DND-41 (cell line): ENCODE measurements around the gene S1PR1.

Experiments
- ATAC-seq: fragments of 200-7000 bp; cut with Tn5 transposase; 3 replicates; pipeline ENCODE4 v1.9.1; 2021; ENCODE audit warnings: low read depth; ENCODE audit not compliant: insufficient read depth
- DNase-seq: peaks from one replicate; pipeline ENCODE4 v3.0.0-alpha.2; 2020
- H2AFZ ChIP-seq: 2 replicates; pipeline ENCODE4 v1.6.0; 2012; ENCODE audit warnings: low read depth, low read length
- H3K27ac ChIP-seq: 2 replicates; pipeline ENCODE4 v1.5.1; 2012; ENCODE audit warnings: low read length, inconsistent platforms
- H3K27me3 ChIP-seq: fragments of 200-600 bp; sonication (generic); 2 replicates; pipeline ENCODE4 v1.6.0; 2012; ENCODE audit warnings: low read length, mild to moderate bottlenecking, inconsistent platforms; ENCODE audit not compliant: insufficient read depth, poor library complexity
- H3K36me3 ChIP-seq: 2 replicates; pipeline ENCODE4 v1.5.1; 2012; ENCODE audit warnings: low read length, inconsistent platforms; ENCODE audit not compliant: insufficient read depth
- H3K4me1 ChIP-seq: 2 replicates; pipeline ENCODE4 v1.5.1; 2012; ENCODE audit warnings: mild to moderate bottlenecking, low read length; ENCODE audit not compliant: insufficient read depth
- H3K4me2 ChIP-seq: 2 replicates; pipeline ENCODE4 v1.6.0; 2012; ENCODE audit warnings: mild to moderate bottlenecking, moderate library complexity, low read length, inconsistent platforms; ENCODE audit not compliant: insufficient read depth
- H3K4me3 ChIP-seq, 2 experiments: fragments of 200-600 bp in 1 of 2; shearing (Covaris generic) in 1 of 2; 2 replicates each; pipeline ENCODE4 v1.5.1; 2012 to 2016; ENCODE audit warnings: inconsistent platforms in 2 of 2, low read length in 2 of 2, mild to moderate bottlenecking in 2 of 2, low read depth in 1 of 2, moderate library complexity in 1 of 2
- H3K79me2 ChIP-seq: 2 replicates; pipeline ENCODE4 v1.6.0; 2012; ENCODE audit warnings: low read length, inconsistent platforms; ENCODE audit not compliant: insufficient read depth
- H3K9ac ChIP-seq: 2 replicates; pipeline ENCODE4 v1.6.0; 2012; ENCODE audit warnings: low read depth, mild to moderate bottlenecking, inconsistent platforms, low read length, moderate library complexity
- H3K9me3 ChIP-seq: 2 replicates; pipeline ENCODE4 v1.5.1; 2012; ENCODE audit warnings: low read length, moderate library complexity, mild to moderate bottlenecking, inconsistent platforms; ENCODE audit not compliant: insufficient read depth, severe bottlenecking
- H4K20me1 ChIP-seq: 2 replicates; pipeline ENCODE4 v1.6.0; 2012; ENCODE audit warnings: low read length; ENCODE audit not compliant: insufficient read depth
- EZH2 ChIP-seq: IDR thresholded peaks from 3 replicates; pipeline ENCODE4 v1.6.1; 2012; ENCODE audit warnings: borderline replicate concordance, low read depth, mild to moderate bottlenecking, moderate library complexity, low read length, inconsistent platforms; ENCODE audit not compliant: severe bottlenecking
- TF ChIP-seq, protein P1 (sequence below): IDR thresholded peaks from 2 replicates; pipeline ENCODE4 v1.5.1; 2012; ENCODE audit warnings: borderline replicate concordance, low read length, moderate library complexity, mild to moderate bottlenecking; ENCODE audit not compliant: poor library complexity, severe bottlenecking; ENCODE audit errors: extremely low read depth

The S1PR1 gene

DNA sequence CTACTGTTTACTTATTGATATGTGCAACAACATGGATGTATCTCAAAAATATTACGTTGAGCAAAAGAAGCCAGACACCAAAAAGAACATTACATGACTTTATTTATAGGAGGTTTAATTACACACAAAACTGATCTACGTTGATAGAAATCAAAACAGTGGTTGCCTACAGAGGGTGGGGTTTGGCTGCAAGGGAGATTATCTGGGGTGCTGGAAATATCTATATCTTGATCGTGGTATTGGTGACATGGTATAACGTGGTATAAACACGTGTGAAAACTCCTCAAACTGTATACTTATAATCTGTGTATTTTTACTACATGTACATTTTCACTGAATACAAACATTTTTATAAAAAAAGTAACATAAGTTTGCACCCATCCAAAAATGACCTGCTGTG, 38.9 kb downstream of the S1PR1 start:
- no peaks in the 10 kb centered on the region for H4K20me1 ChIP-seq
- no peak overlapping the region for H3K4me3 ChIP-seq
- H3K9ac ChIP-seq, result no peak overlapping the region
- DNase-seq (no peak), ATAC-seq (no peak)
- peaks cover 4% of the 10 kb centered on the region for H3K9me3 ChIP-seq
- H3K79me2 ChIP-seq, result no peaks in the 10 kb centered on the region
- no peaks in the 10 kb centered on the region for H3K4me1 ChIP-seq
- H3K4me2 ChIP-seq, result no peak overlapping the region
- H3K36me3 ChIP-seq, result no peaks in the 10 kb centered on the region
- no peak overlapping the region for H2AFZ ChIP-seq
- no peak for TF ChIP-seq EZH2
- TF ChIP-seq, protein P1, sequence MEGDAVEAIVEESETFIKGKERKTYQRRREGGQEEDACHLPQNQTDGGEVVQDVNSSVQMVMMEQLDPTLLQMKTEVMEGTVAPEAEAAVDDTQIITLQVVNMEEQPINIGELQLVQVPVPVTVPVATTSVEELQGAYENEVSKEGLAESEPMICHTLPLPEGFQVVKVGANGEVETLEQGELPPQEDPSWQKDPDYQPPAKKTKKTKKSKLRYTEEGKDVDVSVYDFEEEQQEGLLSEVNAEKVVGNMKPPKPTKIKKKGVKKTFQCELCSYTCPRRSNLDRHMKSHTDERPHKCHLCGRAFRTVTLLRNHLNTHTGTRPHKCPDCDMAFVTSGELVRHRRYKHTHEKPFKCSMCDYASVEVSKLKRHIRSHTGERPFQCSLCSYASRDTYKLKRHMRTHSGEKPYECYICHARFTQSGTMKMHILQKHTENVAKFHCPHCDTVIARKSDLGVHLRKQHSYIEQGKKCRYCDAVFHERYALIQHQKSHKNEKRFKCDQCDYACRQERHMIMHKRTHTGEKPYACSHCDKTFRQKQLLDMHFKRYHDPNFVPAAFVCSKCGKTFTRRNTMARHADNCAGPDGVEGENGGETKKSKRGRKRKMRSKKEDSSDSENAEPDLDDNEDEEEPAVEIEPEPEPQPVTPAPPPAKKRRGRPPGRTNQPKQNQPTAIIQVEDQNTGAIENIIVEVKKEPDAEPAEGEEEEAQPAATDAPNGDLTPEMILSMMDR, result no peak
- no peaks in the 10 kb centered on the region for H3K27me3 ChIP-seq
- H3K27ac ChIP-seq, result no peak overlapping the region

DNA sequence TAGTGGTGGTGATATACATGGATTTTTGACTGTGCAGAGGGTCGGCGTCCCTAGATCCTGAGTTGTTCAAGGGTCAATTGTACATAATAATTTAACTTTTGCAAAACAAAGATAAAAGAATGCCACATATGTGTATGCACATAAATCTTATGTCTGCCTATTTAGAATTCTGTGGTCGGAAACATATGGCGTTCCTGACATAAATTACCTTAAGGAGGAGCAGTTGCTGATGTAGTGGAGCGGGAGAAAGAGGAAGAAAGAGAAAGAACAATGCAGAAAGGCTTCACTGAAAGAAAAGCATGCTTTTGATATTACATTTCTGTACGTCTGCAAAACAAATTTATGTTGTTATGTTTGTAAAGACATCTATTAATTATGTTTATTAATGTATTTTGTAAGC, 40.0 kb downstream of the S1PR1 start:
- no peak overlapping the region for H3K4me2 ChIP-seq

DNA sequence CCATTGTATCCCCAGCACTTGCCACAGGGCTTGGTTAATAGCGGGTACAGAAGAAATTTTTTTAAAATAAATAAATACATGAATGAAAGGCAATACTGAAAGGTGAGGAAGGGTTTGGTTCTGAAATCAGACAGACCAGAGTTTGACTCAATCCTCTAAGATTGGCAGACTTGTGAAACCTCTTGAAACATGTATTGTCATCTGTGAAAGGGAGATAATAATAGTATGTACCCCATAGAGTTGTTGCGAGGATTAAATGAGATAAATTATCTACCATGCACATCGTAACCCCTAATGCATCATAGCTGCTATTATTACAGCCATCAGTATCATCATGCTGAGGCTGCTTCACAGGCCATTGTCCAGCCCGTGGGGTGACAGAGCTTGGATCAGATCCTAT, 41.4 kb downstream of the S1PR1 start:
- H3K9me3 ChIP-seq, result no peaks in the 10 kb centered on the region
- H3K27me3 ChIP-seq, result no peaks in the 10 kb centered on the region
- no peak for DNase-seq
- no peak for ATAC-seq
- H3K4me1 ChIP-seq, result no peaks in the 10 kb centered on the region
- no peaks in the 10 kb centered on the region for H3K36me3 ChIP-seq
- no peaks in the 10 kb centered on the region for H3K79me2 ChIP-seq
- no peak overlapping the region for H3K9ac ChIP-seq
- H4K20me1 ChIP-seq, result no peaks in the 10 kb centered on the region
- no peak overlapping the region for H3K4me2 ChIP-seq
- no peak overlapping the region for H3K27ac ChIP-seq
- TF ChIP-seq, protein P1, result no peak
- TF ChIP-seq EZH2, result no peak
- H3K4me3 ChIP-seq, result no peak overlapping the region
- no peak overlapping the region for H2AFZ ChIP-seq

More for the DNA sequence above, 40.0 kb downstream of the S1PR1 start:
- H3K27me3 ChIP-seq, result no peaks in the 10 kb centered on the region
- no peaks in the 10 kb centered on the region for H3K4me1 ChIP-seq
- DNase-seq (no peak), ATAC-seq (no peak)
- no peaks in the 10 kb centered on the region for H3K79me2 ChIP-seq
- no peaks in the 10 kb centered on the region for H3K36me3 ChIP-seq
- H4K20me1 ChIP-seq, result no peaks in the 10 kb centered on the region
- no peak overlapping the region for H3K4me3 ChIP-seq
- TF ChIP-seq, protein P1, result no peak
- TF ChIP-seq EZH2, result no peak
- no peak overlapping the region for H3K27ac ChIP-seq
- no peak overlapping the region for H3K9ac ChIP-seq
- H2AFZ ChIP-seq, result no peak overlapping the region
- H3K9me3 ChIP-seq, result no peaks in the 10 kb centered on the region

DNA sequence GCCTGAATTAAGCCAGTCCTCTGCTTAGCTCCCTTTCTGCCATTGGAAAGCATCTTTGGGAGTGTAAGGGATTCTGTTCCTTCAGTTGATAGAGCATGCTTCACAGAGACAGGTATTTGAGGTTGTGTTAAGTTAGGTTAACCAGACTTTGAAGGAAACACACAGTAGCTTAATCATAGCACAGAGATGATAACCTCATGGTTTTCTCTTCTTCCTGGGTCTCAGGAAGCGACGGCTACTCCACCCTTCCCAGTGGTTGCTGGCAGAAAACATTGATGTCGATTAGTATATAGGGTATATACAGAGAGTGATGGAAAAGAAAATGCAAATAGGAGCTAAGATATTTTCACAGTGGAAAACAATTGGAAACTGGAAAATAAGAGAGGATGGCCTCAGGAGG, 42.0 kb downstream of the S1PR1 start:
- Histone ChIP-seq H3K4me2 (no peak overlapping the region), H4K20me1 (no peaks in the 10 kb centered on the region), H3K4me1 (no peaks in the 10 kb centered on the region), H3K36me3 (no peaks in the 10 kb centered on the region), H3K27me3 (no peaks in the 10 kb centered on the region), H2AFZ (no peak overlapping the region), H3K9ac (no peak overlapping the region), H3K79me2 (no peaks in the 10 kb centered on the region), H3K4me3 (no peak overlapping the region), H3K9me3 (no peaks in the 10 kb centered on the region), H3K27ac (no peak overlapping the region)
- no peak for ATAC-seq
- no peak for DNase-seq
- TF ChIP-seq EZH2, result no peak
- TF ChIP-seq, protein P1, result no peak
